HG03095 (cell line): ENCODE measurements around the gene LYPD4.
A peak's percentile ranks its signal among the peaks of the same experiment; 100 is the strongest.
"Not testable (repeated sequence)": the region's sequence is repeated elsewhere in the genome, so short reads cannot be mapped to it uniquely, and the experiment has no call there.

ENCODE experiments used
- ATAC-seq: cut with Tn5 transposase; IDR thresholded peaks from one replicate; pipeline ENCODE4 v1.9.1; 2021; ENCODE audit warnings: moderate library complexity; ENCODE audit not compliant: unreplicated experiment

Gene LYPD4

DNA sequence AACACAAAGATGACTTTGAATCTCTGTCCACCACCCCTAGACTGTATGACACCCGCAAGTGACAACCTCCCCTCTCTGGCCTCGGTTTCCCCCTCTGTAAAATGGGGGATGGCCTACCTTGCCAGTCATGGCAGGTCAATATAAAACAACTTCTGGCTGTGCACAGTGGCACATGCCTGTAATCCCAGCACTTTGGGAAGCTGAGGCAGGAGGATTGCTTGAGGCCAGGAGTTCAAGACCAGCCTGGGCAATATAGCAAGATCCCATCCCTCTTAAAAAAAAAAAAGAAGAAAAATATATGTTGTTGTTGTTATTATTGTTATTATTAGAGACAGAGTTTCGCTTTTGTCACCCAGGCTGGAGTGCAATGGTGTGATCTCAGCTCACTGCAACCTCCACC, 31.5 kb upstream of the LYPD4 start:
- ATAC-seq, result not testable (repeated sequence)

DNA sequence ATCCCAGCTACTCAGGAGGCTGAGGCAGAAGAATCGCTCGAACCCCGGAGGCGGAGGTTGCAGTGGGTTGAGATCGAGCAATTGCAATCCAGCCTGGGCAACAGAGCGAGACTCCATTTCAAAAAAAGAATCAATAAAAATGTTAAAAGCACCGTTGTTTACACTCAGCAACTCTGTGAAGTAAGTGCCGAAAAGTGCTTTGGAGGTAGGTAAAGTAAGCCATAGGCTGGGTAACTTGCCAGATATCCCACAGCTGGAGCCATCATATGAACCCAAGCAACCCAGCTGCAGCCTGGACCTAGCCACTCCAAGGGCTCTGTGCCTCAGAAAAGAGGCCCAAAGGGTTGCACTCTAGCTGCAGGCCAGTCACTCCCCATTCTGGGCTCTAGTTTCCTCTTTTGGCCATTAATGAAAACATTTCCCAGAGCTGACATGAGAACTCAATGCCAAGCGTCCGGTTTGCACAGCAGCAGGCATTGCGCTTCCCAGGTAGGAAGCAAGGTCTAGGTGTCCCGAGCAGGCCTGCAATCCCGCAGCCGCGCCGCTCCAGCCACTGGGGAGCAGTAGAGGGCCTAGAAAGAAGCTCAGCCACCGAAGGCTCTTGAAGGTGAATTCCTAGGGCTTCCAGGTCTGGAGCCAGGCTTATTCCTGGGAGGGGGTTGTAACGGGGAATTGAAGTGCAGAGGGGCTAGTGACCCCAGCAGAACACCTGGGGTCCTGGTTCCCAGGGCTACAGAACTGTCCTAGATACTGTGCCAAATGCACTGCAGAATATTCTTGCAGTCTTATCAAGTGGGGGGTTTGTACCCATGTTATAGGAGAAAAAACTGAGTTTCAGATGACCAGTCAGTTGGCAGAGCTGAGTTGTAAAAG, 28.5 kb upstream of the LYPD4 start:
- ATAC-seq, result no peak

DNA sequence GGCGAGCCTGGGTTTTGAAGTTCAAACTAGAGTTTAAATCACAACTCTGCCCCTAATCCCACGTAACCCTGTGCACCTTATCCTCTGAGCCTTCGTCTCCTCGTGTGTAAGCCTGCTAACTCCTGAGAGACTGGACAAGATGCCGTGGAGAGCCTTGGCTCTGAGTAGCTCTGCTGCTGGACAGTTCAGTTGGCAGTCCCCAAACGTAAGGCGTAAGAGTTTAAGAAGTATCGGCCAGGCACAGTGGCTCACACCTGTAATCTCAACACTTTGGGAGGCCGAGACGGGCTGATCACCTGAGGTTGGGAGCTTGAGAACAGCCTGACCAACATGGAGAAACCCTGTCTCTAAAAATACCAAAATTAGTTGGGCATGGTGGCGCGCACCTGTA, 27.9 kb upstream of the LYPD4 start:
- no peak for ATAC-seq

DNA sequence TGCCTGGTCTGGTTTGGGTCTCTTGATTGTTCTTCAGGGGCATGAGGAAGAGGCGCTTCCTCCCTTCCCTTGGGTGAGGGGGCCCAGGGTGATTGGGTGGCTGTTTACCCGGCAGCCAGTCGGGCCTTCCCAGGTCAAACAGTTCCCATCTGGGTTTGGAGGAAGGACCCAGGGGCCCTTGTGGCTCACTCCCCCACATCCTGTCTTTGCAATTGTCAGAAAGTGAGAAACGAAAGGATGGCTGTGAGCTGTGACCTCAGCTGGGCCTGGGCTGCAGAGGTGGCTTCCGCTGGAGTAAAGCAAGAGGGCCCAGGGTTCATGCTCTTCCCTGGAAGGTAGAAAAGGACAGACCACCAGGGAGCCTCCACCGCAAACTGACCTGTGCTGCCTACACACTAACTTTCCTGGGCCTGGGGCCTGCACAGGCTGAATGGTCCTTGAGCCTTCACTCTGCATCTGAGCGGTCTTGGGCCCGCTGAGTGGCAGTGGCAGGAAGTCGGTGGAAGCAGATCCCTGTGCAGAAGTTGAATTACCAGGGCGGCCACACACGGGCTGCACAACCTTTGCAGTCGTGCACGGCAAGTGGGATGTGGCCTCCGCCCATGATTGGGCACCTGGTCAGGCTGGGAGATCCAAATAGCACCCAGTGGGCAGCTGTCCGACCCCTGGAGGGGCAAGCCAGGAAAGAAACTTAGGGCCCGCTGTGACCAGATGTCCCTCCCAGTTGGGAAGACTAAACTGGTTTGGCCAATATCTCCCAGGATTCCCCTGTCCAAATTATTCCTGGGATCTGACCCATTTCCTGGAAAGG, 27.3 kb upstream of the LYPD4 start:
- peak; percentile 40 for ATAC-seq

GRCh38 chr19:41870401-41870873, 26.0 kb upstream of the LYPD4 start:
- ATAC-seq, result no peak

DNA sequence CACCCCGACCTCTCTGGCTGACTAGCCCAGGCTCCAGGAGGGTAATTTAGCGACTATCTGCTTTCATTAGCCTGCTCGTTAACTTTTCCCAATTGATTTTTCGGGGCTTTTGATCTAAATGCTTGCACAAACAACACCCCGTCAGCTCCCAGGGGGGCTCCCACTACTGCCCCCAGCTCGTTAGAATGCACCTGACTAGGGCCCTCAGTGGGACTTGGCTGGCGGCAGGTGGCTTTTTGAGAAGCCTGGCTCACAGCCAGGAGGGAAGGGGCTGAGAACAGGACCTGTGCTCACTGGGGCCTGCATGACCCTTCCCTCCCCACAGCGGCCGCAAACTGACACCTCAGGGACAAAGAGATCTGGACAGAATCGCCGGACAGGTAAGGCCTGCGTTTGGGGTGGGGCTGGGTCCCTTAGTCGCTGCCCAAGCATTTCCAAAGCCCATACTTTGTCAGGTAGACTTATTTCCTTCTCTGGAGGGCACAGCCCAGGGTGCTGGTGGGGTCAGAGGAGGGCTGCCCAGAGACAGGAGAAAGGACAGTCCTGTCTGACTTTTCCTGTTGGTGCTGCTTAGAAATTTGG, 25.0 kb upstream of the LYPD4 start:
- ATAC-seq, result no peak

GRCh38 chr19:41868989-41869300, 24.5 kb upstream of the LYPD4 start:
- ATAC-seq, result no peak

DNA sequence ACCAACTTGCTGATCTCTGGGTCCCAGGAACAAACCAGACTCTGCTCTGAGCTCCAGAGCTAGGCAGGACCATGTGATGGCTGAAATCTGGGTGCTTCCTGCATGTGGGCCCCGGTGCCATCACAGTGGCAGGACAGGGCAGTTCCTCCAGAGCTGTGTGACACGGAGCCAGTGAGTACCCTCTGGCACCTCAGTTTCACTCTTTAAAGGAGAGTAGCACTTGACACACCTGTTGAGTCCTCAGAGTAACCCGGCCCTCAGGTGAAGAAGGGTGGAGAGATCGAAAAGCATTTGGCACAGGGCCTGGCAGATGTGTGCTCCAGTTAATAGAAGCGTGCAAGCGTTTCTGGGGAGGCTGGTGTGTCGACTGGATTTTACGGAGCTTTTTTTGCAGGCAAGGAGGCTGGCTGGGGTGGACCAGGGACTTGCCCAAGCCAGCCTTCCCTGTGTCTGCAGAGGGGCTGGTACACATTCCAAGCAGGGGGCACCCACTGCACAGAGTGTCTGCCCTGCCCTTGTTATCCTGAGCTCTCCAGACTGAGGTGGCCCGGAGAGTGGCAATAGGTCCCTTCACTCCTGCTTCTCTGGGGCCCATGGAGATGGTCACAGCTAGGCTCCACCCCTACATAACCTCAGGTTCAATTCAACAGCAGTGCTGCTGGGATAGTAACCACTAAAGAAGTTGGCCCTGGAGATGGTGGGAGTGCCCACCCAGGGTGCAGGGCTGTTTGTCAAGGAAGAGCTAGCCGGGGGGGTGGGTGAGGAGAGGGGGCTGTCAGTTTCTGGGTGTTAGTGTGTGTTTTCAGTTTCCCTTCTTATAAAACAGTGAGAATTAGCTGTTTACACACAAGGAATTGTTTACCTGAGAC, 23.9 kb upstream of the LYPD4 start:
- ATAC-seq, result no peak

- ATAC-seq, result no peak
Observed at GRCh38 chr19:41866284-41866683, 21.8 kb upstream of the LYPD4 start.

GRCh38 chr19:41864374-41864773, 19.9 kb upstream of the LYPD4 start:
- ATAC-seq, result no peak

GRCh38 chr19:41863209-41863931, 18.9 kb upstream of the LYPD4 start:
- ATAC-seq, result no peak

DNA sequence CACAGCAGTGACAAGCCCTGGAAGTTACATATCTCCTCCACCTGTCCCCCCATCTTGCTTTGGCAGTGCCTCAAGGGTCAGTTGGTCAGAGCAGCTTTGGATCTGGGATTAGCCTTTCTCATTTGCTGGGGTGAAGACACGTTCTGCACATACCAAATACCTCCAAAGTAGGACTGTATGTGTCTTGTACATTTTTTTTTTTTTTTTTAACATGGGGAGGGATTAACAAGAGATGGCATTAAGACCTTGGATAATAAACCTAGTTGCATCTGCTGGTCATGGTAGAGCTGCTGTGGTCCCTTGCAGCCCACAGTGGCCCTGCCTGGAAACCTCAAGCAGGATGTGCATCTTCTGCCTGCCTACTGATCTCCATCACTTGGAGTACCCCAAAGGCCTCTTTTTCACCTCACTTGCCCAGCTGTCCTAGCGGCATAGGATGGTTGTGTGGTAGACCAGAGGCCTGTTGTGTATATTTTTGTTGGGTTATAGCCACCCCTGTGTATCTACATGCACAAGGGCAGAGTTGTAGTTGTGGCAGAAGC, 18.0 kb upstream of the LYPD4 start:
- ATAC-seq, result no peak

- ATAC-seq, result no peak
Observed at GRCh38 chr19:41861846-41862245, 17.4 kb upstream of the LYPD4 start.

- ATAC-seq, result no peak
Observed at GRCh38 chr19:41861116-41861768, 16.8 kb upstream of the LYPD4 start.

GRCh38 chr19:41860419-41861115, 16.1 kb upstream of the LYPD4 start:
- ATAC-seq, result no peak

DNA sequence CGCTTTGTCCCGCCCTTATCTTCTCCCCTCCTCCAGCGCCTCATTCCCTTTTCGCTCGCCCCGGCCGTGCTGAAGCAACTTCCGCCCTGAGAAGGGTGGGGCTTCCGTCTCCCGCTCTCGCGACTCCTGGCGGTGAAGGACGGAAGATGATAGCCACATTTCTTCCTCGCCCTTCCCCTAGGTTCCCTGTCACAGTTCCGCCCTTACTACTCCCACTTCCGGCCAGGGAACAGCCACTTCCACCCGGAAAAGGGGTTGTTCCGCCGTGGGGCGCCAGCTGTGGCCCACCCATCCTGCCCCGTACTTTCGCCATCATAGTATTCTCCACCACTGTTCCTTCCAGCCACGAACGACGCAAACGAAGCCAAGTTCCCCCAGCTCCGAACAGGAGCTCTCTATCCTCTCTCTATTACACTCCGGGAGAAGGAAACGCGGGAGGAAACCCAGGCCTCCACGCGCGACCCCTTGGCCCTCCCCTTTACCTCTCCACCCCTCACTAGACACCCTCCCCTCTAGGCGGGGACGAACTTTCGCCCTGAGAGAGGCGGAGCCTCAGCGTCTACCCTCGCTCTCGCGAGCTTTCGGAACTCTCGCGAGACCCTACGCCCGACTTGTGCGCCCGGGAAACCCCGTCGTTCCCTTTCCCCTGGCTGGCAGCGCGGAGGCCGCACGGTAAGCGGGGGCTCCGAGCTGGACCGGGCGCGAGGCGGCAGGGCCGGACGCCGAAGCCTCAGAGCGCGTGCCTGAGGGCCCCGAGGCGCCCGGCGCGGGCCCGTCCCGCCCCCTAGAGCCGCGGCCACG, 15.3 kb upstream of the LYPD4 start, which contains the start of gene RPS19:
TSS of gene RPS19 (plus strand) at position 638 of the 801 bp plus-strand sequence. CDS start 520 bp downstream, outside the sequence.
- peak; percentile 70 for ATAC-seq

DNA sequence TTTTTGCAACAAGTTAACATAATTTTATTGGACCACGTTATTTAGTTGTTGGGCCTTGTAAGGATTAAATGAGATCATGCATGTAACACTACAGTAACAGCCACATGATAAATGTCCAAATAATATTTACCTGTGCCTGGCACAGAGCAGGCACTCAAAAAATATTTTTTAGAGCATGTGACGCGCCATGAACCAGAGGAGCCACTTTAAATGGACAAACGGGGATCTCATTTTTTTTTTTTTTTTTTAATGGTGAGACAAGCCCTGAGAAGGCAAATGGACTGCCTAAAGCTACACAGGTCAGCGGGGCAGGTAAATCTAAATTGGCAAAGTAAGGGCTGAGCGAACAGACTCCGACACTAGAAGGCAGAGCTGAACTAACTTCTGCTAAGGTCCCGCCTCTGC, 14.7 kb upstream of the LYPD4 start:
- ATAC-seq, result no peak

DNA sequence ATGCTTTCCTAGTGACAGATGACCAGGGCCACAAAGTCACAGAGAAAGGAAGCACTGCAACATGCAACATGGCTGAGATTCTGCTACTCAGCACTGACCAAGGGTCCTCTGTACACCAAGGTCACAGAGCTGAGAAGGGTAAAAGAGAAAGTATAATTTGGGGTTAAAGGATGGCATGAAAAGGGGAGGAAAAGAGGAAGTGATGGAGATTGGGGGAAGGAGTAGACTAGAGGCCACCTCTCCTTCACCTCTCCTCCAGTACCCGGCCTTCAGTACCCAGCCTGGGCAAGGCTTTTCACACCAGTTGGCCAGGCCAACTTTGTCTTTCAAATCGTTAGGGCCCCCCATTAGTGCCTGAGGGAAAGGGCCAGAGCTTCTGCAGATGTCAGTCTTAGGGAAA, 9.3 kb upstream of the LYPD4 start:
- ATAC-seq, result no peak
